Keratinocyte (primary cell): ENCODE measurements around the gene SLIT3.

Source experiments
- EZH2 ChIP-seq: IDR thresholded peaks from one replicate; pipeline ENCODE4 v1.6.1; 2012; ENCODE audit warnings: inconsistent platforms, mild to moderate bottlenecking, low read length, moderate library complexity
- TF ChIP-seq, protein P1 (sequence below), 3 experiments: IDR thresholded peaks in 1 of 3; conservative IDR thresholded peaks in 1 of 3; optimal IDR thresholded peaks in 1 of 3; 2 replicates in 2 of 3; 3 replicates in 1 of 3; pipeline versions ENCODE3 to v1.5.1; 2011; ENCODE audit warnings: low read length in 3 of 3, mild to moderate bottlenecking in 3 of 3, moderate library complexity in 2 of 3, control low read depth in 1 of 3, inconsistent platforms in 1 of 3; ENCODE audit not compliant: insufficient read depth in 2 of 3; ENCODE audit errors: extremely low read depth in 1 of 3

- TF ChIP-seq, protein P1, sequence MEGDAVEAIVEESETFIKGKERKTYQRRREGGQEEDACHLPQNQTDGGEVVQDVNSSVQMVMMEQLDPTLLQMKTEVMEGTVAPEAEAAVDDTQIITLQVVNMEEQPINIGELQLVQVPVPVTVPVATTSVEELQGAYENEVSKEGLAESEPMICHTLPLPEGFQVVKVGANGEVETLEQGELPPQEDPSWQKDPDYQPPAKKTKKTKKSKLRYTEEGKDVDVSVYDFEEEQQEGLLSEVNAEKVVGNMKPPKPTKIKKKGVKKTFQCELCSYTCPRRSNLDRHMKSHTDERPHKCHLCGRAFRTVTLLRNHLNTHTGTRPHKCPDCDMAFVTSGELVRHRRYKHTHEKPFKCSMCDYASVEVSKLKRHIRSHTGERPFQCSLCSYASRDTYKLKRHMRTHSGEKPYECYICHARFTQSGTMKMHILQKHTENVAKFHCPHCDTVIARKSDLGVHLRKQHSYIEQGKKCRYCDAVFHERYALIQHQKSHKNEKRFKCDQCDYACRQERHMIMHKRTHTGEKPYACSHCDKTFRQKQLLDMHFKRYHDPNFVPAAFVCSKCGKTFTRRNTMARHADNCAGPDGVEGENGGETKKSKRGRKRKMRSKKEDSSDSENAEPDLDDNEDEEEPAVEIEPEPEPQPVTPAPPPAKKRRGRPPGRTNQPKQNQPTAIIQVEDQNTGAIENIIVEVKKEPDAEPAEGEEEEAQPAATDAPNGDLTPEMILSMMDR (optimal IDR thresholded peaks at IDR 0.05 in 1 of 3, IDR thresholded peaks at IDR 0.05 in 1 of 3, conservative IDR thresholded peaks at IDR 0.05 in 1 of 3; ENCODE audit: extremely low read depth in 1 of 3, insufficient read depth in 2 of 3, low read length in 3 of 3) = no peak
- TF ChIP-seq EZH2 = no peak
Observed at GRCh38 chr5:169244812-169245211, 56.1 kb downstream of the SLIT3 start.
